ENCODE results near the gene EYA2. TPM values are rescaled to one million over a fixed set of nuclear protein-coding genes. Genes with fewer than 3 reads are reported as not detected.
A peak's percentile ranks its signal among the peaks of the same experiment; 100 is the strongest.

Gene EYA2
- total RNA-seq, 1 donor from 2014 or later, result 1.8 TPM

- Histone ChIP-seq H3K9ac (no peak overlapping the region), H4K20me1 (ENCODE audit: low read depth) (no peaks in the 10 kb centered on the region), H2AFZ (replicated peaks) (peak overlapping the region; percentile 68), H3K4me1 (peaks cover 16% of the 10 kb centered on the region), H3K4me3 (no peak overlapping the region), H3K79me2 (ENCODE audit: low read depth) (no peaks in the 10 kb centered on the region), H3K9me3 (ENCODE audit: low read depth) (peaks cover 5% of the 10 kb centered on the region), H3F3A (ENCODE audit: low read depth) (peaks cover 14% of the 10 kb centered on the region), H3K4me2 (peak overlapping the region; percentile 48), H3K27me3 (no peaks in the 10 kb centered on the region), H3K36me3 (no peaks in the 10 kb centered on the region), H3K27ac (no peak overlapping the region)
- H3K9me3 Mint-ChIP-seq, result peaks cover 16% of the 10 kb centered on the region
- peak overlapping the region; percentile 39 for H3K27ac Mint-ChIP-seq
- peaks cover 5% of the 10 kb centered on the region for H3K27me3 Mint-ChIP-seq (ENCODE audit: insufficient read depth, low read depth)
- no peak for DNase-seq (ENCODE audit: low spot score)
- no peak overlapping the region for H3K4me3 Mint-ChIP-seq
- TF ChIP-seq CTCF (IDR thresholded peaks at IDR 0.05), result no peak
- peaks cover 18% of the 10 kb centered on the region for H3K4me1 Mint-ChIP-seq
- peaks cover 1% of the 10 kb centered on the region for H3K36me3 Mint-ChIP-seq
These were observed 84.4 kb downstream of the EYA2 start for GRCh38 chr20:46978951-46979491.

GRCh38 chr20:46979603-46980241, 85.1 kb downstream of the EYA2 start:
- H2AFZ ChIP-seq (replicated peaks), result peak overlapping the region; percentile 68
- Mint-ChIP-seq H3K27ac (peak overlapping the region; percentile 39), H3K4me1 (peaks cover 18% of the 10 kb centered on the region), H3K27me3 (ENCODE audit: insufficient read depth, low read depth) (peaks cover 3% of the 10 kb centered on the region), H3K4me3 (peak overlapping the region; percentile 47), H3K36me3 (peaks cover 1% of the 10 kb centered on the region), H3K9me3 (peaks cover 16% of the 10 kb centered on the region)
- no peaks in the 10 kb centered on the region for H3K27me3 ChIP-seq
- TF ChIP-seq CTCF (IDR thresholded peaks at IDR 0.05), result no peak
- no peak for TF ChIP-seq EZH2phosphoT487 (IDR thresholded peaks at IDR 0.05)
- TF ChIP-seq EZH2 (IDR thresholded peaks at IDR 0.05), result no peak
- DNase-seq (ENCODE audit: low spot score), result no peak
- peaks cover 5% of the 10 kb centered on the region for H3K9me3 ChIP-seq (ENCODE audit: low read depth)
- no peaks in the 10 kb centered on the region for H3K36me3 ChIP-seq
- H3F3A ChIP-seq (ENCODE audit: low read depth), result peaks cover 14% of the 10 kb centered on the region
- no peaks in the 10 kb centered on the region for H4K20me1 ChIP-seq (ENCODE audit: low read depth)
- H3K79me2 ChIP-seq (ENCODE audit: low read depth), result no peaks in the 10 kb centered on the region
- H3K4me2 ChIP-seq, result peak overlapping the region; percentile 48
- H3K27ac ChIP-seq, result no peak overlapping the region
- H3K4me3 ChIP-seq, result no peak overlapping the region
- H3K9ac ChIP-seq, result no peak overlapping the region
- peaks cover 16% of the 10 kb centered on the region for H3K4me1 ChIP-seq

DNA sequence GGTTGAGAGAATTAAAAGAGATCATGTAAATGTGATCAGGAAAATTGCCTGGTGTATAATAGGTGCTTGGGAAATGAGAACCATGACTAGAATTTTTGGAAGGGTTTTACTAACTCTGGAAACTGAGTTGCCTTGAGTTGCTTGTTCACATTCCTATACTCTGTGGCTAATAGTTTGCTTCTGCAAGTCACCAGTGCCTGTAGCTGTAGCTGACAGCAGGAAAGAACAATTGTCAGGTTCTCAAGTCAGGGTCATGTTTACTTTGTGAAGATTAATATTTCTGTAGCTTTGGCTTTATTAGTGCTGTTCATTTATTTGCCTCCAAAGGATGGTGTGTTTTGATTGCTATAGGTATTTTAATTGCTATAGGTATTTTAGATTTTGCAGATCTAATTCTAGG, 86.5 kb downstream of the EYA2 start:
- no peak for DNase-seq (ENCODE audit: low spot score)
- peaks cover 5% of the 10 kb centered on the region for H3K9me3 ChIP-seq (ENCODE audit: low read depth)
- H3K27me3 ChIP-seq, result no peaks in the 10 kb centered on the region
- no peak overlapping the region for H3K27ac ChIP-seq
- peaks cover 16% of the 10 kb centered on the region for H3K4me1 ChIP-seq
- Mint-ChIP-seq H3K4me3 (no peak overlapping the region), H3K36me3 (peaks cover 1% of the 10 kb centered on the region), H3K9me3 (peaks cover 16% of the 10 kb centered on the region), H3K4me1 (peaks cover 18% of the 10 kb centered on the region), H3K27ac (no peak overlapping the region), H3K27me3 (ENCODE audit: insufficient read depth, low read depth) (no peaks in the 10 kb centered on the region)
- no peaks in the 10 kb centered on the region for H3K36me3 ChIP-seq
- TF ChIP-seq CTCF (IDR thresholded peaks at IDR 0.05) (no peak), EZH2 (IDR thresholded peaks at IDR 0.05) (no peak), EZH2phosphoT487 (IDR thresholded peaks at IDR 0.05) (no peak)
- no peaks in the 10 kb centered on the region for H4K20me1 ChIP-seq (ENCODE audit: low read depth)
- no peak overlapping the region for H3K4me3 ChIP-seq
- H3K4me2 ChIP-seq, result no peak overlapping the region
- no peaks in the 10 kb centered on the region for H3K79me2 ChIP-seq (ENCODE audit: low read depth)
- H3F3A ChIP-seq (ENCODE audit: low read depth), result peaks cover 14% of the 10 kb centered on the region
- no peak overlapping the region for H3K9ac ChIP-seq
- H2AFZ ChIP-seq (replicated peaks), result no peak overlapping the region
